ENCODE data around the gene PFKP.

Gene PFKP

GRCh38 chr10:3150366-3150765 is 83.0 kb downstream of the PFKP start:
- TF ChIP-seq, protein P1, sequence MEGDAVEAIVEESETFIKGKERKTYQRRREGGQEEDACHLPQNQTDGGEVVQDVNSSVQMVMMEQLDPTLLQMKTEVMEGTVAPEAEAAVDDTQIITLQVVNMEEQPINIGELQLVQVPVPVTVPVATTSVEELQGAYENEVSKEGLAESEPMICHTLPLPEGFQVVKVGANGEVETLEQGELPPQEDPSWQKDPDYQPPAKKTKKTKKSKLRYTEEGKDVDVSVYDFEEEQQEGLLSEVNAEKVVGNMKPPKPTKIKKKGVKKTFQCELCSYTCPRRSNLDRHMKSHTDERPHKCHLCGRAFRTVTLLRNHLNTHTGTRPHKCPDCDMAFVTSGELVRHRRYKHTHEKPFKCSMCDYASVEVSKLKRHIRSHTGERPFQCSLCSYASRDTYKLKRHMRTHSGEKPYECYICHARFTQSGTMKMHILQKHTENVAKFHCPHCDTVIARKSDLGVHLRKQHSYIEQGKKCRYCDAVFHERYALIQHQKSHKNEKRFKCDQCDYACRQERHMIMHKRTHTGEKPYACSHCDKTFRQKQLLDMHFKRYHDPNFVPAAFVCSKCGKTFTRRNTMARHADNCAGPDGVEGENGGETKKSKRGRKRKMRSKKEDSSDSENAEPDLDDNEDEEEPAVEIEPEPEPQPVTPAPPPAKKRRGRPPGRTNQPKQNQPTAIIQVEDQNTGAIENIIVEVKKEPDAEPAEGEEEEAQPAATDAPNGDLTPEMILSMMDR (IDR thresholded peaks at IDR 0.05): no peak
- TF ChIP-seq ZFX (IDR thresholded peaks at IDR 0.05; ENCODE audit: borderline replicate concordance): no peak

GRCh38 chr10:3150961-3151360 is 83.6 kb downstream of the PFKP start:
- H3K27ac ChIP-seq: no peak overlapping the region
- TF ChIP-seq, protein P1 (IDR thresholded peaks at IDR 0.05): no peak
- TF ChIP-seq ZFX (IDR thresholded peaks at IDR 0.05; ENCODE audit: borderline replicate concordance): no peak

More at GRCh38 chr10:3150366-3150765, 83.0 kb downstream of the PFKP start:
- no peak overlapping the region for H3K27ac ChIP-seq

- H3K27ac ChIP-seq: no peak overlapping the region
- TF ChIP-seq, protein P1 (IDR thresholded peaks at IDR 0.05): no peak
These were observed 84.7 kb downstream of the PFKP start for GRCh38 chr10:3151889-3152565.

DNA sequence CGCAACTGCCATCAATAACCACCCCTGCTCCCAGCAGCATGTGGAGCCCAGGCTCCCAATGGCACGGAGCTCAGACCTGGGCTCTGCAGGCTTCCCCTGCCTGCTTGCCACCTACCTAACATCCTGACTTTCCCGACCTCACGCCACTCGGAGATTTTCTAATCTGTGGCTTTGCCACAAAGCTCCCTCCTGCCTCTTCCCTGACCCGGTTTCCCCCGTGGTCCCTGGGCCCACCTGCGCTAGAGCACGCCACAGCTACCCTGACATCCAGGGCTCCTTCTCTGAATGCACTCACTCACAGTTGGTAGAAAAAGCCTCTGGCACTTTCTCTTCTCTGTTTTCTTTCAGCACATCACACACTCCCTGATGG is 85.2 kb downstream of the PFKP start:
- TF ChIP-seq ZFX (IDR thresholded peaks at IDR 0.05; ENCODE audit: borderline replicate concordance): no peak
- TF ChIP-seq, protein P1 (IDR thresholded peaks at IDR 0.05): no peak
- H3K27ac ChIP-seq: no peak overlapping the region

DNA sequence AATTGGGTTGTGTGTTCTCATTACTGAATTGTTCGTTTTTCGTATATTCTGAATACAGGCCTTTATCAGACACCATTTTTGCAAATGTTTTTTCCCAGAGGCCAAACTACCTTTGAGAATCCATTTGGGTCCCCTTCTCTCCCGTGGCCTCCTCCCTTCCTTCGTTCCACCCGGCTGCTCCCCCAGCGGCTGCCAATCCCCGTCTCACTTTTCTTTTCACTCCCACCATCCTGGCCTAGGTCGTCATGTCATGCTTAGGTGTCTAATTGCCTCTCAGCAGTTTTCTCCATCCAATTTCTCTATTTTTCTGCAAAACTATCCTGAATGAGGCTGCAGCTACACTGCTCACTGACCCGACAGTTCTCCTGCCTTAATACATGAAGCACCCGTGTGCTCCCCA is 87.3 kb downstream of the PFKP start:
- no peak overlapping the region for H3K27ac ChIP-seq
- TF ChIP-seq, protein P1 (IDR thresholded peaks at IDR 0.05): no peak
- no peak for TF ChIP-seq ZFX (IDR thresholded peaks at IDR 0.05; ENCODE audit: borderline replicate concordance)

GRCh38 chr10:3159152-3159551 is 91.8 kb downstream of the PFKP start:
- H3K27ac ChIP-seq: no peak overlapping the region
- no peak for TF ChIP-seq ZFX (IDR thresholded peaks at IDR 0.05; ENCODE audit: borderline replicate concordance)
- TF ChIP-seq, protein P1 (IDR thresholded peaks at IDR 0.05): no peak

GRCh38 chr10:3162533-3162932 is 95.2 kb downstream of the PFKP start:
- no peak for TF ChIP-seq ZFX (IDR thresholded peaks at IDR 0.05; ENCODE audit: borderline replicate concordance)
- TF ChIP-seq, protein P1 (IDR thresholded peaks at IDR 0.05): peak; percentile 34
- H3K27ac ChIP-seq: no peak overlapping the region
